Fibroblast of villous mesenchyme (primary cell): ENCODE results near the gene FABP3. TPM values are rescaled to one million over a fixed set of nuclear protein-coding genes. Genes with fewer than 3 reads are reported as not detected.

Experiments used
- DNase-seq: peaks from one replicate; pipeline ENCODE4 v3.0.0-alpha.2; 2010; ENCODE audit warnings: low read depth
- H3K4me3 ChIP-seq: 2 replicates; pipeline ENCODE4 v1.5.1; 2011; ENCODE audit warnings: low read depth, mild to moderate bottlenecking, low read length
- CTCF ChIP-seq: IDR thresholded peaks from 2 replicates; pipeline ENCODE4 v1.5.1; 2012; ENCODE audit warnings: low read depth, mild to moderate bottlenecking, low read length; ENCODE audit not compliant: insufficient read depth
- total RNA-seq: library from RNA; depleted of rRNA; stranded (reverse); fragments of >200 nt; gene quantifications from 2 replicates; pipeline ENCODE4 v1.2.3, GENCODE V29; 2012

Gene FABP3
- total RNA-seq, 1 donor, result 54.8 TPM

- no peak for TF ChIP-seq CTCF
- H3K4me3 ChIP-seq, result no peak overlapping the region
- no peak for DNase-seq
Measured at GRCh38 chr1:31364561-31365250, 8.2 kb downstream of the FABP3 start.

GRCh38 chr1:31362032-31362431 is 10.8 kb downstream of the FABP3 start:
- DNase-seq, result no peak
- no peak overlapping the region for H3K4me3 ChIP-seq
- TF ChIP-seq CTCF, result no peak

- H3K4me3 ChIP-seq, result no peak overlapping the region
- no peak for TF ChIP-seq CTCF
- DNase-seq, result no peak
Measured at GRCh38 chr1:31361607-31362006, 11.3 kb downstream of the FABP3 start.

- no peak for DNase-seq
- TF ChIP-seq CTCF, result no peak
- no peak overlapping the region for H3K4me3 ChIP-seq
Measured at GRCh38 chr1:31356427-31356826, 16.4 kb downstream of the FABP3 start.

- DNase-seq, result peak; percentile 55
- no peak for TF ChIP-seq CTCF
- no peak overlapping the region for H3K4me3 ChIP-seq
Measured at GRCh38 chr1:31354283-31354682, 18.6 kb downstream of the FABP3 start.

GRCh38 chr1:31348449-31348848 is 24.4 kb downstream of the FABP3 start:
- no peak for DNase-seq
- TF ChIP-seq CTCF, result no peak
- no peak overlapping the region for H3K4me3 ChIP-seq

GRCh38 chr1:31346785-31347184 is 26.1 kb downstream of the FABP3 start:
- no peak for DNase-seq
- no peak overlapping the region for H3K4me3 ChIP-seq
- TF ChIP-seq CTCF, result no peak
